GM21526 (cell line): ENCODE results near the gene SMARCAL1.

ENCODE experiments used
- ATAC-seq: cut with Tn5 transposase; IDR thresholded peaks from one replicate; pipeline ENCODE4 v1.9.1; 2021; ENCODE audit warnings: moderate library complexity; ENCODE audit not compliant: unreplicated experiment, low FRiP score

SMARCAL1 gene

GRCh38 chr2:216392018-216392562, 20.2 kb upstream of the SMARCAL1 start:
- ATAC-seq, result no peak

DNA sequence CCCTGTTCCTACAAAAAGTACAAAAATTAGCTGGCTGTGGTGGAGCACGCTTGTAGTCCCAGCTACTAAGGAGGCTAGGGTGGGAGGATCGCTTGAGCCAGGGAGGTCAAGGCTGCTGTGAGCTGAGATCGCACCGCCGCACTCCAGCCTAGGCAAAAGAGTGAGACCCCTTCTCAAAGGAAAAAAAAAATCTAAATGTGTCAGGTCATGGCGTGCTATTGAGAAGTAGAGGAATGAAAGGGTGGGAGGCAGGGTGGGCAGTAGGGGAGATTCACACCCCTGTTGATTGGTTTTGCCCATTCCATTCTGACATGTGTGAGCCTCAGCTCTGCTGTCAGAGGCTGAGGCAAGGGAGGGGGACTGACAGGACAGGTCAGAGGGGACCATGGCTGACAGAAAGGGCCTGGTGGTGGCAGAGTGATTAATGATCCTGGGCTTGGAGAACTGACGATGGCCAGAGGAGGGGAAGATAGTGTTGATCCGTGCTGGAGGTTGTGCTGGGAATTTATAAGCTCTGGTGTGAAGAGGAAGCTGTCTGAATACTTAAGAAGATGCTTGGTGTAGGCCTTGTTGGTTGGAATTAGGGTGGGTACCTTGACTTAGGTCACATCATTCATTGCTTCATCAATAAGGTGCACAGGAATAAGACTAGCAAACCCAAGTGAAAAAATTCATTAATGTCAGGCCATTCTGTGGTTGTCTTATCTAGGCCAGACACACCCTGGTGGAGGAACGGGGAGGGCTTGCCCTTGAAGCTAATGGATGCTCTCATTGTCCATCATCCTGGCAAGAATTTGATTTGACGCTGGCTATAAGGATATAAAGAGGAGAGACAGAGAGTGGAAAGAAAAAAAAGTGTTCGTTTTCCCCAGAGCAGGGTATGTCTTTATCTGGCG, 19.1 kb upstream of the SMARCAL1 start:
- ATAC-seq, result no peak

DNA sequence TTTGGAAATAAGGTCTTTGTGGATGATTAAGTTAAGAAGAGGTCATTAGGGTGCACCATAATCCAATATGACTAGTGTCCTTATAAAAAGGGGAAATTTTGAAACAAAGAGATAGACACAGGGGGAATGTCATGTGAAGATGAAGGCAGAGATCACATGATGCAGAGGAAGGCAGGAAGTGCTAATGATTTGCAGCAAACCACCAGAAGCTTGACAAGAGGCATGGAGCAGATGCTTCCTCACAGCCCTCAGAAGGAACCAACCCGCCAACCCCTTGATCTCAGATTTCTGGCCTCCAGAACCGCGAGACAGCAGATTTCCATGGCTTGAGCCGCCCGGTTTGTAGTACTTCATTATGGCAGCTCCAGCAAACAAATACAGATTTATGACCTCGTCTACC, 17.4 kb upstream of the SMARCAL1 start:
- ATAC-seq, result no peak

- no peak for ATAC-seq
Observed at GRCh38 chr2:216399621-216400020, 12.7 kb upstream of the SMARCAL1 start.

DNA sequence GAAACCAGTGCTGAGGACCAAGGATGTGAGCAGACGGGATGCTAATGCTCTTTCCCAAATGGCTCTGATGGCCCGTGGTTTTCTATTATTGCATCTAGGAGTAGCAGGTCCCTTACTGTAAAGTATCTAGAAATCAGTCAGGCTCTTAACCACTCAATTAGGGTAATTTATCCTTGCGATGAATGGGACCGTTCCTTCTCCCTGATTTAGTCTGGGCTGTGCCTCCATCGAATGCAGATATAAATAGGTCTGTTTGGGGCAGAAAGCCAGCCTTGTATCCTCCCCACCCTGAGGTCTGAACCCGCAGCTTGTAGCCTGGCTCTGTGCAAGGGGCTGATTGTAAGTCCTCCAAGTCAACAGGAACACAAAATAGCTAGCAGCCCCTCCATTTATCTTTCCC, 9.5 kb upstream of the SMARCAL1 start:
- no peak for ATAC-seq

DNA sequence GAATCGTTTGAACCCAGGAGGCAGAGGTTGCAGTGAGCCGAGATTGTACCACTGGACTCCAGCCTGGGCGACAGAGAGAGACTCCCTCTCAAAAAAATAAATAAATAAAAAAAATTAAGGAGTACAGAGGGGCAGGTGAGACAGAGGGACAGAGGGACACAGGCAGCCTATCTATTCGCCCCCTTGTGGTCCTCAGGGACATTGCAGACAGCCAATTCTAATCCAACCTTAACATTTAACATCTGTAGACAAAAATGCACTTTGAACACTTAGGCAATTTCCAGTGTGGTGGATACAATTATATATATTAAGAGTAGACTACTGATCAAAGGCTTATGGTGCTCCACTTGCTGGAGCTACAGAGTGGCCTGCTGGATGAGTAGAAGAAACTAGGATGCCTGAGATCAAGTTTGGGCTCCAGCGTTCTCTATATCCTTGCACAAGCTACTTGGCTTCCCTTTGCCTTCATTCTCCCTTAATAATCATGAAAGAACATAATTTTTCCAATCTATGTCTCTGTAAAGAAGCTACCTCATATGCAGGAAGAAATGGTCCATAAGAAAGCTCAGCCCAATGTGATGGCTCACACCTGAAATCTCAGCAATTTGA, 8.2 kb upstream of the SMARCAL1 start:
- no peak for ATAC-seq

- ATAC-seq, result no peak
Observed at GRCh38 chr2:216405588-216405987, 6.7 kb upstream of the SMARCAL1 start.

DNA sequence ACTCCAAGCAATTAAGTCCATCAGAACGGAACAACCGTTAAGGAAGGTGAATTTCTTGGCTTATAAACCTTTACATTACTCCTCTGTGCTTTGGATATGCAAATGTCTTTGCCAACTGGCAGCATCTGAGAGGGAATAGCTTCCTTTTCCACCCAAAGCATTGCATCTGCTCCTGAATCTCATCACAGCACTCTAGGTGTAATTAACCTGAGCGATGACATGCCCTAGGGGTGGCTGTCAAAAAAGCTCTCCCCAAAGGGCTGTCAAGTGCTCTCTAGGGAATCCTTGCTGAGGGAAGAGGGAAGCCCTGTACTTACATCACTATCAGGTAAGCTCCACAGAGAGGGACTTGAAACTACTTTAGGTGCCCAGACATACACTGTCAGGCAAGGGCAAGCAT, 5.5 kb upstream of the SMARCAL1 start:
- ATAC-seq, result no peak

DNA sequence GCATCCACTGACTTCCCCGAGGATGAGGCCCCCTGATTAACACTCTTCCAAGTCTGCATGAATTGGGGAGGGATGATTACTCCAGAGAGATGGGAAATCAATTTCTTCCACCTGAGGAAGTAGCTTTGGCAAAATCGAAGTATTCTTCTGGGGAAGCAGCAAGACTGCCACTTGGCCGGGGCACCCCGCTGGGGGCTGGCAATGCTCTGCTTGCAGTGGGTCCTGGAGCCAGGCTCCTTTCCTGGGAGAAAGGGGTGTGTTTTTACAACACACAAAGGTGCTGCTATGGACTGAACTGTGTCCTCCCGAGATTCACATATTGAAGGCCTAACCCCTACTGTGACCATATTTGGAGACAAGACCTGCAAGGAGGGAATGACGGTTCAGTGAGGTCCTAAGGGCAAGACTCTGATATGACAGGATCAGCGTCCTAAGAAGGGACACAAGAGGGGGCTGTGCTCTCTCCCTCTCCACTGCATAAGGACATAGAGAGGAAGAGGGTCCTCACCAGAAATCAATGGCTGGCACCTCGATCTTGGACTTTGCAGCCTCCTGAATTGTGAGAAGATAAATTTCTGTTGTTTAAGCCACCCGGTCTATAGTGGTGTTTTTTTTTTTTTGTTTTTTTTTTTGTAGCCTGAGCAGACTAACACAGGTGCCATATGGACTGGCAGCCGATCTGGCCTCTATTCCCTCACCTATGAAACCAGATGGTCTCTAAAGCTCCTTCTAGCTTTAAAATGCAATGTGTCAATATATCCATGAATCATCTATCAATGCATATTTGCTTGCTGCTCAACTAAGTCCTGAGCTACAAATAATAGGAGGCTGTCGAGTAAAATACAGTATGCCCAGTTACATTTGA, 3.6 kb upstream of the SMARCAL1 start:
- no peak for ATAC-seq

- no peak for ATAC-seq
Observed at GRCh38 chr2:216410550-216410949, 1.7 kb upstream of the SMARCAL1 start.

DNA sequence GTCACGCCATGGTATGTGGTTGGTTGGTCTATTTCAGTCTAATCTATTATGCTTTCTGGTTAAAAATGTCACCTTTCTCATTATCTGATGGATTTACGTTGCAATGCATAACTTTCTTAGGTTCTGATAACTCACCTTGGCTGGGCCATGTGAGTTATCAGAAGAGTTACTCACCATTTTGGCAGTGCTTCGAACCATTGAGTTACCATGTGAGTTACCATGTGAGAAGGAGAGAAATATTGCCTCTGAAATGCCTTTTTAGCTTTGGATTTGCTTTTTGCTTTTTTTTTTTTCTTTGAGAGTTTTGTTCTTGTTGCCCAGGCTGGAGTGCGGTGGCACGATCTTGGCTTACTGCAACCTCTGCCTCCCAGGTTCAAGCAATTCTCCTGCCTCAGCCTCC, 1.6 kb downstream of the SMARCAL1 start:
- ATAC-seq, result no peak

GRCh38 chr2:216414772-216415319, 2.6 kb downstream of the SMARCAL1 start:
- no peak for ATAC-seq

- ATAC-seq, result no peak
Observed at GRCh38 chr2:216415541-216415940, 3.3 kb downstream of the SMARCAL1 start.

DNA sequence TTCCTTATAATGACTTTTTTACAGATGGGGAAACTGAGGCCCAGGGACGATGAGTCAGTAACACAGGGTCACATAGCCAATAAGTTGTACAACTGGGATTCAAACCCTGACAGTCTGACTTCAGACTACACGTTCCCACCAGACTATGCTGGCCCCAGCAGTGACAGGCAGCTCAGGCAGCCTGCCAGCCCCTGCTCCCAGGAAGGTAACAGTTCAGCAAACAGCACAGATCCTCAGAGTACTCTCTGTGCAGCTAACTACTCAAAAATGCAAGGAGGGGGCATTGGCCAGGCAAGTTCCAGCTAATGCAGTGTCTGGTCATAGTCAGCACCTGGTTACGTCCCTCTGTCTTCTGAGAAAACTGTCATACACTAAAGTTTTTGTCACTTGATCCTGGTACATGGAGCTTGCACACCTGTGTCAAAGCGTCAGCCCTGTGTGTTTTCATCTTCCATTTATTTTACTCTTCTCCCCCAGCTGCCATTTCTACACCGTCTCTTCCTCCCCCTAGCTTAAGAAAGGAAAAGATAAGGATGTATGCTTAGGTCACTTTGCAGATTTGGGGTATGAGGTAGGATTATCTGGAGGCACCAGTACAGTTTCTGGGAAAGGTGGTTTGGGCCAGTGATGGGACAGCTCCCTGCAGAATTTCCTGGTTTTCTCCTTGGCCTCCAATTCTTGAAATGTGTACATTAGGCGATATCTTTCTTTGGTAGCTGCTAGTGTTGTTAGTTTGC, 4.5 kb downstream of the SMARCAL1 start:
- no peak for ATAC-seq

DNA sequence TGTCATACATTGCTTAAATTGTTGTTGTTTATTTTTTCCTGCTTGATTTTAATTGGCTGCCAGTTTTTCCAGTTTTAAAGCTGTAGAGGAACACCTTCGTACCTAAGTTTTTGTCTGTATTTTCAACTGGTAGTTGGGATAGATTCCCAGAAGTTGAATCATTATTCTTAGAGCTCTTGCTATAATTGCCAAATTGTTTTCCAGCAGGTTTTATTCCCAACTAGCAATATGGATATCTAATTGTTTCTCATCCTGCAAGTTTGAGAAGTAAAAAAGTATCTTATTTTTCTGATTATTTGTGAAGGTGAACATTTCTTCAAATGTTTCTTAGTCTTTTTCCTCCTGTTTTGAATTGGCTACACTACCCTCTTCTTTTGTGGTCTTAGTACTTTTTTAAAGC, 6.7 kb downstream of the SMARCAL1 start:
- ATAC-seq, result no peak

GRCh38 chr2:216420367-216421101, 8.2 kb downstream of the SMARCAL1 start:
- no peak for ATAC-seq

- ATAC-seq, result no peak
Observed at GRCh38 chr2:216423071-216423470, 10.8 kb downstream of the SMARCAL1 start.

DNA sequence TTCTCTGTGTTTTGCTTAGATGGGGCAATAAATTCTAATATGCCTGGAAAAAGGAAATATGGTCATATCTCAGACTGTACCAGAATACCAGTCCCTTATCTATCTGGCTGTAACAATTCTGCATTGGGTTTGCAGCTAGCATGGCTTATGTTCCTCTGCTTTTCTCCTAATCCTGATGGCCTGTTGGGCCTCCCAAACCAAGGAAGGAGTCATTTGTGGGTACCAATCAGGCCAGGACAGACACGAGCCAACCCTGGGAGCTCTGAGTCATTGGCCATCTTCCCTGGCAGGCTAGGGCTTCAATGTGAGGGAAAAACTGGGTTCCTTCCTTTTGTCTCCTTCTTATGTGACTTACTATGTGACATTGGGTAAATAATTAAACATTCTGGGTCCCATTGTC, 12.0 kb downstream of the SMARCAL1 start:
- no peak for ATAC-seq
